ELF-1 (cell line): ENCODE measurements around the gene FOXP1.

Experiments used
- DNase-seq: peaks from one replicate; pipeline ENCODE4 v3.0.0-alpha.2; 2016; ENCODE audit warnings: low read depth, low spot score

Gene FOXP1

DNA sequence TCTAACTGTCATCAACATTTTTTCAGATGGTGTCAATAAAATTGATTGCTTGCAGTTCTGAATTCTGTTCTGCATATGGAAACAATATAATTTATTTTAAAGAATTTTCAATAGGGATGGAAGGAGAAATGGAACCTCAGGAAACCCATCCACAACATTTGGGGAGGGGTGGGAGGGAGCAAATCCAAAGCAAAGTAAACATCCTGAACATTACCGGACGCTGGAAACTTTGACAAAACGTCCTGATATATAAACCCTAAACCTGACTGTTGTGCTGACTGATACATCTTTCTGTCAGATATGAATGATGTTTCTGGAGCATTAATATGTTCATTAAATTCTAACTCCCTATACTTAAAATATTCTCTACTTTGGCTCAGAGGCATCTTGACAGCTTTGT lies 479.0 kb downstream of the FOXP1 start:
- DNase-seq: no peak

DNA sequence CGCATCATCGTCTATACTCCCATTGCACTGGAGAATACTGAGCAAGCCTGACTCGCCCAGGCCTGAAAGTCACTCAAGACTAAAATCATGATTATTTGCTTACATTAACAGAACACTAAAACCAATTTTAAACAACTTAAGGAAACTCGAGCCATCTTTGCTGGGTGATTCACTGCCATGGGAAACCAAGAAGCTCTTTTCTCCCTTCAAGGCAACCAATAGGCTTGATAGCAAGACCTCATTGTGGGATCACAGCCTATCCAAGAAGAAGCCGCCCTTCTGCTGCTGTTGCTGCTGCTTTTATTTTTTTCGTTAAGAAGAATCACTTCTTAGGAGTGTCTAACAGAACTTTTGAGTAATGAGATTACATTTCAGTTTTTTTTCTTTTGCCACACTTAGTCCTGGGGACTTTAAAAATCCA lies 479.4 kb downstream of the FOXP1 start:
- no peak for DNase-seq

DNA sequence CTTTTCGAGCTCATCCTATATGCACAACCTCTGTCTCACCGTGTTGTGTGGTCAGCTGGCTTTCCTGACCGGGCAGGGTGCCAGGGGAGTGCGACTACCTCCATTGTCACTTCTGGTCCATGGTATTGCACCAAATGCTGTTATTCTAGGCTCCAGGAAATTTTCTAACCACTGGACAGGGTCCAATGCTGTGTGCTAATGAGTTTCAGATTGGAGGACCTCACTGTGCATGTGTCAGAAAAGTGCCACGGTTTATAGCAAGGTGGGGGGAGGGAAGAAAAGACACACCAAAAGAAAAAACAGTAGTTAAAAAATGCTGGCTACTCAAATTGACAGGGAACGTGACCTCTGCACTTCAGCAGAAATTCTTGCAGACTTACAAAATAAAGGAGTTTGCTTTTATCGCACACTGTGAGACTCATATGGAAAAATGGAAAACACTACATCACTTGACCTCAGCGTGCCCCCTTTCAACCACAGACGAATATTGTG lies 480.1 kb downstream of the FOXP1 start:
- no peak for DNase-seq

GRCh38 chr3:71102111-71102983 lies 481.2 kb downstream of the FOXP1 start:
- no peak for DNase-seq

GRCh38 chr3:71101626-71102025 lies 481.9 kb downstream of the FOXP1 start:
- no peak for DNase-seq

- DNase-seq: no peak
Measured at GRCh38 chr3:71101014-71101413, 482.5 kb downstream of the FOXP1 start.

DNA sequence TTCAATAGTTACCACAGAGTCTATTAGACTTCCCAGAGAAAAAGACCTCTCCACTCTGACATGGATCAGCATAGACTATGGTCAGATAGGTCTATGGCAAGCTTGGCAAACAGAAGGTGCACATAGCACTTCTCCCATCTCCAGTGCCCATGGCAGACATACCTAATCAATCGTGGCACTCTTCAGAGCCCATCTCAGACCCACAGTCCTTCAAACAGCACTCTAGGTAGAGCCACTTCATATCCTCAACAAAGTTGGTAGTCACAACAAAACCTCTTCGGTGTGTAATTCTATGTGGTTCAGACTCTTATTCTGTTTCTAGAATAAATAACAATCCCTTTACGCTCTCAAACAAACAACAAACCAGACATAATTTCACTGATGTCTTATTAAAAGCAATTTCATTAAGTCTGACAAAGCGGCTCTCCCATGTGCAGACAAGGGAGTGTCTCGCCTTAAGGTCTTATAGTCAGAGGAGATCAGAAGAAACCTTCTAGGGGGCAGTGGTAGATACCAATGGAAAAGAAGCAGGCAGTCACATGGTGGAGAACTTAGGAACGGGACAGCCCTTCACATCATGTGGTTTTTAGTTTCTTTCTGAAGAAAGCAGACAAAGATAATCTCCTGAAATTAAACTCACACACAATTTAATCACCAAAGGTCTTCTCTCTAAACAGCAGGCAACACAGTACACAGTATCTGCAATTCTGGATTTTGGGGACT lies 483.4 kb downstream of the FOXP1 start:
- no peak for DNase-seq

- DNase-seq: no peak
Measured at GRCh38 chr3:71097557-71097956, 486.0 kb downstream of the FOXP1 start.

DNA sequence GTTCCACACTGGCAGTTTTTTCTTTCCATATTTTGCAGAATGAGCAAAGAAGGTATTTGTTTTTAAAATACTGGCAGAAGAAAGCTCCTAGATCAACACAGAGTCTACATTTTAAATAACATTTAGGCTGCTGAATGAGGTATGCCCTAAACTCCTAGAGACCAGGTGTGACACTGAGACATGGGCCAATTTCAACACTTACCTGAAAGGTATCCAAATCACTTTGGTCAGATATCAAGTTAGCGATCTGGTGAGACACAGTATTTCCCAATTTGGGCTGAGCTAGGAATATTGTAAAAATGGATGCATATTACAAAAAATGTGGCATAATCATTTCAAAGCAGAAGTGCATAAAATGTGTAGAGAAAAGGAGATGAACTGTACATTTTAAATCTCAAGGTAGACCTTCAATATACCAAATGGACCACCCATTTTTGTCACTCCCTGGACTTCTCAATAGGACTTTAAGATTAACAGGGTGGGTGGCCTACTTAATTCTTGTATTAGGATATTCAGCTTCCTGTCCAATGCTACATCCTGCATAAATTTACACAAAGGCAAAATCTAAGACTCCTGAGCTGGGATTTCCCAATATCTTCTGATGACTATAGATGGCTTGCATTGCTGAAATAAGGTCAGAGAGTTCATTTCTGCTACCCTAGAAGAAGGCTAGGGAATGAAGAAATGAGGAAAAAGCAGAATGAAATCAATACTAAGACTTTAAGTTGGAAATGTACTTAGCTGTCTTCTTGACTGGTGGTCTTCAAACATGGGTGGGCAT lies 487.8 kb downstream of the FOXP1 start:
- no peak for DNase-seq

DNA sequence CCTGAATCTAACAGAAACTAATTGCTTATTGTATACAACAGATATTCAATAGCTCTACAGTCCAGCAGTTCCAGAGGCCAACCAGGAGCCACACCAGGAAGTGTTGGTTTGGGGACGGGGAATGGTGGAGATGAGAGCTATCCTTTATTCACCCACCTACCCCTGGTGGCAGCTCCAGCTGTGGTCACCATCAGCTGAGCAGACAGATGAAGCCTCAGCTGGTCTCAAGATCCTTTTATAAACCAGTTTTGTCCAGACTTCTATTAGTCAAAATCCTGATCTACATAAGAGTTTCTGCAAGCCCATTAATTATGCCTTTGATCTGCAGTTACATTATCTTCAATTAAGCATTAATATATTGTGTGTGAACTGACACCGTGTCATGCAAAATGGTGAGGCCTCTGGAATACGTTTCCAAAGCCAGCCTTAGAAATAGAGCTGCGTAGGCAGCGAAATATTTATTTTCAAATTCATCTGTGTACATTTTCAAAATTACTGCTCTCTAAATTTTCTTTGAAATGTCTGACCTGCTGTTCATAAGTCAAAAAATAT lies 488.8 kb downstream of the FOXP1 start:
- DNase-seq: no peak

DNA sequence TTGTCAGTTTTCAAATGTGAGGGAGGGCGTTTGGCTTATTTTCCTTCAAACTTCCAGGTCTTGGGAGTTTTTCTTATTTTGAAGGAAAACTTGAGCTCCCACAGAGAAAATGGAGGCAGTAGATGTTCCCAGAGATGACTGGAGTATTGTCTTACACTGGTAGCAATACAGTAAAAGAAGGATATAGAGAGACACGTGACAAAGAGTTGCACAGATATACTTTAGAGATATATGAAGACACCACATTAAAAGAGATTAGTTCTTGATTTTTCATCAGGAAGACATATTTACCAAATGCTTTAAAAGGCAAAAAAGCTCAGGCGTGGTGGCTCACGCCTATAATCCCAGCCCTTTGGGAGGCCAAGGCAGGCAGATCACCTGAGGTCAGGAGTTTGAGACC lies 490.9 kb downstream of the FOXP1 start:
- no peak for DNase-seq

- DNase-seq: no peak
Measured at GRCh38 chr3:71090207-71090606, 493.3 kb downstream of the FOXP1 start.

DNA sequence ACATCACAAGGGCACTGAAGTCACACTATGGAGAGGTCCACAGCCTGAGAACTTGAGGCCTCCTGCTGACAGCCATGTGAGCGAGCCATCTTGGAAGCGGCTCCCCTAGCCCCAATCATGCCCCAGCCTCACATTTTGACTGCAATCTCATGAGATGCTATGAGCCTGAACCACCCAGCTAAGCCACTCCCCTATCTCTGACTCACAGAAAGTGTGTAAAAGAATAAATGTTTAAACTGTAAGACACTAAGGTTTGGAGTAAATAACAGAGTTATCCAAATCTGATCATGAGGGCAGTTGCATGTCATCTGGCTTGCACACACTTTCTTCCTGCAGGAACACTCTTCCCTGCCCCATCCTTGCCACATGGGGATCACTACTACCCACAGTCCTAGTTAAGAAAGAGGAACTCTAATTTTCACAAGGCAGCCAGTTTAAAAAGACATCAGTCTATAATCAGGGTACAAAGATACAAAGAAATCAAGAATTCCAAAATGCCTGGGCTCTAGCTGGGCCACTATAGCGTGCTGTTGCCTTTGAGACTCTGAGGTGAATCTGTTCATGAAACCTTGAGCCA lies 494.2 kb downstream of the FOXP1 start:
- DNase-seq: no peak

- no peak for DNase-seq
Measured at GRCh38 chr3:71088742-71089141, 494.8 kb downstream of the FOXP1 start.

DNA sequence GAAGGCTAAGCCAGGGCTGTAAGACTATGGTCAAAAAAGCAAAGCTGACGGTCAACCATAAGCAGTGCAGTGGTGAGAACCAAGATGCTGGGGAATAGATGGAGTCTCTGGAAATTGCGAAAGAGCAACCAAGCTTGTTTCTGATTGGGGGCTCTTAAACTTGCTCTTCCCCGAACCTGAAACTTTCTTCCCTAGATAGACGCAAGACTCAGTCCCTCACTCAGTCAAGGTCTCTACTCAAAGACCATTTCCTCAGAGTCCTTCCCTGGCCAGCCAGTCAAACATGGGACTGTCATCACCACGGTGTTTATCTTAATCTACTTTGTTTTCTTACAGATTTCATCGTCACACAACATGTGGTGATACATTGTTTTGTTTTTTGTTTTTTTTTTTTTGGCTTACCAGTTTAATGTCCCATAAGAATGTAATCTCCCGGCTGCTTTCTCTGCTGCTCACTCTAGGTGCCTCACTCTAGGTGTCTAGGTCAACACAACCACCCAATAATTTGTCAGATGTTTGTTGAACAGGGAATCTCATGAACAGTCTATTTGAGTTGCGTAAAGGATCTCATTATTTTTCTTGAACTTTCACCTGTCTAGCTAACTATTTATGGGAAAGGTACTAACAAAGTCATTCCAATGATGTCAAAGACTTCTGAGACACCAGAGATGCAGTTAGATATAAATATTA lies 495.4 kb downstream of the FOXP1 start:
- no peak for DNase-seq

- DNase-seq: no peak
Measured at GRCh38 chr3:71087143-71088018, 496.1 kb downstream of the FOXP1 start.

DNA sequence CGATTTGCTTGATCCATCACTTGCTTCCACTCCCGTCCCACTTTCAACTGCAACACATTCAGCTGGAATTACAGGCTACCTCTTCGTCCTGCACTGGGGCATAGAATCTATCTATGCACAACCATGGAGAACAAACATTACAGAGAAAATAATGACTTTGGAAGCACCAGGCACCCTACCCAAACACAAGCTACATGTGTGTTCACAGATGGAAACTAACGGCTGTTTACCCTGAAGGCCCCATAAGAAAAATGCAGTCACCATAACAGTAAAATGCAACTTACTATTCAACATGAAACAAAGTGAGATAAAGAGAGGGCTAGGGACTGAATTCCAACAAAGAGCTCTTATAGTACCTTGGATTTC lies 496.8 kb downstream of the FOXP1 start:
- DNase-seq: no peak

DNA sequence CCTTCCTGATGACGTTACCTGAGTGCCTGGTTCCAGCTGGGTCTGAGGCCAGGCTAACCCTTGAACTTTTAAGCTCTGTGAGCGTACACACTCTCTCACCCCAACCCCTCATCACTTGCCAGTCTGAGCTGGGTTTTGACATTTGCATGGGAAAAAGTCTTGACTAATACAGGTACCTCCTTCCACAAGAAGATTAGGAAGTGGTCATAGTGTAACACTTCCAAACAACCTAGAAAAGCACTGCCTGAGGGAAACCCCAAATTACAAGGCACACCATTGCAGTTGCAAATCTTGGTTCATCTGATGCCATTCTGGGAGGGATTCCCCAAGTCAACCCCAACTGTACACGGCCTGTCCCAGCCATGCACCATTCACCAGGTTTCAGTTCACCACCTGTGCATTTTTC lies 499.8 kb downstream of the FOXP1 start:
- no peak for DNase-seq

DNA sequence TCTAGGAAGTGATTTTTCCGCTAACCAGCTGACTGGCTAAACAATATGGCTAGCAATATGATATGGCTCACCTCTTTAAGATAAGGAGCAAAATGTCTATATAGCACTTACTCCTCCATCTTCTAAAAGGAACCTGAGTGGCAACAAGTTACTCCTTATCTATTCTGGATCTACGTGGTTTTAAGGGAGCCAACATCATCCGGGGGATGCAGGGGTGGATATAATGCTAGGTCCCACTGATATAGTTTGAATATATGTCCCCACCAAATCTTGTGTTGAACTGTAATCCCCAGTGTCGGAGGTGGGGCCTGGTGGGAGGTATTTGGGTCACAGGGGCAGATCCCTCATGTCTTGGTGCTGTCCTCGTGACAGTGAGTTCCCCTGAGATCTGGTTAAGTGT lies 500.7 kb downstream of the FOXP1 start:
- DNase-seq: no peak

DNA sequence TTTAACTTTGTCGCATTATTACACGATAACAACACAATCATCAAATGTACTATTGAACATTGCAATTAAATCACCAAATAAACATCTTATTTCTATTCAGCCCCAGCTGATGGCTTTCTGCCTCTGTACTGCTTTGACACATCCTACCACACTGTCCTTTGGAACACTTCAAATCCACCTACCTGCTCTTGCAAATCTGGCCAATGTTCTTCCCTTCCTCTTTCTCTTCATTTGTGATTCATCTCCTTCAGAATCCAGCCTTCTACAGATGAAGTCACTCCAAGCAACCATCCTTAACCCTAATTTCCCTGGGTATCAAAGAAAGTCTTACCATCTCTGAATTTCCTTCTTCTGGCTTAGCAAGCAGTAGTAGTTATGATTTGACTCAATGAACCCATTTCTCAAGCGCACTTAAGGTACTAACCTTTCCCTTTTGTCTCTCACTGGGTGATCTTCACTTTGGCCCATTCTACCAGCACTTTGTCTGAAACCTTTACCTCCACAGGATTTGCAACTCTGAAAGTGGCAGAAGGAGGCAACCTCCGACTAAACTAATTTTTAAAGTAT lies 502.9 kb downstream of the FOXP1 start:
- no peak for DNase-seq
